Activated T-cell treated with anti-CD3 and anti-CD28 coated beads, Interleukin-2, amount 50 U/mL, for 48 hours (primary cell): ENCODE measurements around the gene SPATA6L.

Experiments used
- DNase-seq, 2 experiments: peaks; one replicate each; pipeline ENCODE4 v3.0.0-alpha.2; 2020

The SPATA6L gene, protein sequence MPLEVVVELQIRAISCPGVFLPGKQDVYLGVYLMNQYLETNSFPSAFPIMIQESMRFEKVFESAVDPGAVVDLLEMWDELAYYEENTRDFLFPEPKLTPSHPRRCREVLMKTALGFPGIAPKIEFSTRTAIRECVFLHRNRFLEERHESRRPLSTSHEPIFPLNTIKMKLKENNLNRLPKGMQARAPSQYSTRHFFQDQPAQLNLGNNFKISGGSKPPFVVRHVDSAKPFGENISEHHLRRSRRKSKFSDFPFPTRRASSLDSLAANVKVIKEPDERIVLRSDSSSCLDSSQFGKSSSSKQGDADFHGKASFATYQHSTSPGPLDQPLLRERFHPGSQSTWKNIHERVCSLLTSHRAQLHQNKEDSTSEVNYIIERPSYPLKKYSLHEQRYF

DNA sequence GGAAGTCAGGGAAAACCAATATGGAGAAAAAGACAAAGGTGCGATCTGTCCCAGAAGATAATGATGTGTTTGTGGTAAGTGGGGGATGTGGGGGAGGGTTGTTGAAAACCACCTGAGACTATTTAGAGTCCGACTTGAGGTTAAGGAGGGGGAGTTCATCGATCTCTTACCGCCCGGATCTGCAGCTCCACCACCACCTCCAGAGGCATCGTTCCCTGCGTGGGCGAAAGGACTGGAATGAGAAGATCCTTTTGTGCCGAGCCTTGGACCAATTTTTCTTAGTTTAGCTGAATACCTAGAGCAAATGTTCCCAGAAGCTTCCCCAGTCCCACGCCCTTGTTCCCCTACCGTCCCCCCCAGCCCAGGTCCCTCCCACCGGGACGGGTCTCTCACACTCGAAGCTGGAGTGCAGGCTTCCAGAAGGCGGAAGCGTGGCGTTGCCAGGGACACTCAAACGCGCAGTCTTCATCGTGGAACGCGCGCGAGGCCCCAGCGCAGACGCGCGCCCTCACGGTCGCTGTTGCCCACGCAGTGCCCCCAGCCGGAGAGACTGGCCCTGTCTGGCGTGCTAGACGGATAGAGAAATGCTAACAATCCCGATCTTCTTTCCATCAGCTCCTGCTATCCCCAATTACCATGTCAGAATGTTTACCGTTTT is at the start of gene SPATA6L:
SPATA6L (minus strand) TSS at position 439 of the 658 bp plus-strand sequence; CDS start at position 209, 230 bp downstream.
- peak; percentile 51 to 57 for DNase-seq

GRCh38 chr9:4714266-4715016 is 48.2 kb upstream of the SPATA6L start:
- no peak for DNase-seq

DNA sequence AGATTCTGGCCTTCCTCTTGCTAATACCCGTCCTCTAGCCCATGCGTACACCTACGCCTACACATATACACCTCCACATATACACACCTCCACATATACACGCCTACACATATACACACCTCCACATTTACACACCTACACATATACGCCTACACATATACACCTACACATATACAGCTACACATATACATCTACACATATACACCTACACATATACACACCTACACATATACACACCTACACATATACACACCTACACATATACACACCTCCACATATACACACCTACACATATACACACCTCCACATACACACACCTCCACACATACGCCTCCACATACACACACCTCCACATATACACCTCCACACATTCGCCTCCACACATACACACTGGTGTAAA is 47.6 kb upstream of the SPATA6L start:
- DNase-seq: no peak

GRCh38 chr9:4709380-4709779 is 43.1 kb upstream of the SPATA6L start:
- DNase-seq: no peak

DNA sequence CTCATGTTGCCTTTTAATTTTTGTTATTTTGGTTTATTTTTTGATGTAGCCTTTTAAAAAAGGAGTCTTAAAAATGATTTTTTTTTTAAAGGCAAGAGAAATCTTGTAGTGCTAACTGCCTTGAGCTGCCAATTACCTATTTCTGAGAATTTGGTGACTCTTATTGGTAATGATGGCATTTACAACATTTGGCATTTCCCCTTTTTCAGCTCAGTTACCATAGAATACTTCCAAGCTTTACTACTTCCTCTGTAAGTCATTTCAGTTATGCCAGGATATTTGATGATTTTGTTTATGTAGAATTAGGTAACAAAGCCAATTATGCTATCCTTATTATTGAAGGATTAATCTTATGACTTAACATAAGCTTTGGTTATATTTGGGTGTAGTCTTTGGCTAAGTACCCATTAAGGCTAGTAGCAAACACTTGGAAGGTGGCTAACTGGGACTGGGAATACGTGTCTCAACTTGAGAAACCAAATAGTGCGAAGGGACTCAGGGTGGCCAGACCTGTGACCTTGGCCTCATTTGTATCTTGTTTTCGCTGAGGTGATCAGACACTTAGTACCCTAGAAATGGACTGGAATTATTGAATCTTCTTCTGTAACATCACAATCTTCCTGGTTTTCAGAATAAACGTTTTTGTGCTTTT is 40.8 kb upstream of the SPATA6L start:
- DNase-seq: no peak

DNA sequence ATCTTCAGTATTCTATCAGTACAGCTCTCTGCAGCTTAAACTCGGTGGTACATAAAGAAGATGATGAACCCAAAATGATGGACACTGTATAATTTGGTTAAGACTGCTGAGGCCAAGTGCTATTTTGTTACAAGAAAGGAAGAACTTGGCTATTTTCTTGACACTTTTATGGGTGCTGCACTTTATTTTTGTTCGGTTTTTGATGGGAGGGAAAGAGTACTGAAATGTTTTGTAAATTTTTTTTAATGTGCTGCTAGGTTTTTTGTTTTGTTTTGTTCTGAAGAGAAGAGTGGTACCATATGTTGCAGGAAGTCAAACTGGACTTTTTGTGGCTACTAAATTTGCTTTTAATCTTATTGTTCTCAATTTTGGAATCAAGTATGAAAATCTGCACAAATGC is 39.7 kb upstream of the SPATA6L start:
- DNase-seq: no peak

DNA sequence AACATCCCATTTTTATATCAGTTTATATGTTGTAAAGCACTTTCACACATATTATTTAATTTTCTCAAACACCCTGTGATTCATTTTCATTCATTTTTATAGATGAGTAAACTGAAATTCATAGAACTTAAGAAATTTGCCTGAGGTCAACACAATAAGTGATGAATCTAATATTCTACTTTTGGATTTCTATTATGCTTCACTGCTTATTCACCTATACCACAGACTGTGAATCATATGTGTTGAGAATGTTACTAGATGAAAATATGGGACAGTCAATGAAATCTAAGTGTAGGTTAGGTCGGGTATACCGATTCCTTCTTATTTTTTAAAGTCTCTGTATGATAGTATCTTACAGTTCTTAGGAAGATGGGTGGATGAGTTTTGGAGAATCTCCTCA is 37.8 kb upstream of the SPATA6L start:
- no peak for DNase-seq

DNA sequence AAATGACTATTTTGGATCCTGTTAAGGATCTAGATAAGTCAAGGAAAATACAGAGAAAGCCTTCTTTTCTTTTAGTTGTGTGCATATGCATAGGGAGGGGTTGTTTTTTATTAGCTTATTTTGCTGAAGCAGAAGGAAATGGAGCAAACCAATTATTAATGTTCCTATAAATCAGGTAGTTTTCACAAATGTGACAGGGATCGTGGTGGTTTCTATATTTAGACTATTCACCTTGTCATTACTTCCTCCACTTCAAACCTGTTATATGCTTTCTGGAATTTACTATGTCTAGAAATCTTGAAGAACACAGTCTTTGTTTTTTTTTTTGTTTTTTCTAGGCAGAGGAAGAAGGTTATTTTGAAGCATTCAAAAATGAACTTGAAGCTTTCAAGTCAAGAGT is 35.2 kb upstream of the SPATA6L start:
- no peak for DNase-seq

DNA sequence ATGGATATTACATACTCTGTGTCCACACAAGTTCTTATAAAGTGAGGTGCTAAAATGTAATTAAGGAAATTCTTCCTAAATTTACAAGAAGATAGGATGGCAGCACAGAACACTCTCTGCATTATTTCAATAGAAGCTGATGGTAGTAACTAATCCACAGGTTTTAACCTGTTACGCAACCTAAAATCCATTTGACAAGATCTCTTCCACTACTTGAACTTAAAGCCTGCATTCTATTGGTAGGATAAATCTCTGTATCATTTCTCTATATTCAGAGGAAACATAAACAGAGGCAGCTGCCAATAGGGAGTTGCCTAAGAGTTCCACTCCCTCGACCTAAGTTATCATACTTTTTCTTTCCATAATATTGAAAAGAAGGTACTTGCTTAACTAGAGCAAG is 34.7 kb upstream of the SPATA6L start:
- no peak for DNase-seq

GRCh38 chr9:4700091-4700490 is 33.8 kb upstream of the SPATA6L start:
- DNase-seq: no peak

GRCh38 chr9:4691795-4692194 is 25.5 kb upstream of the SPATA6L start:
- no peak for DNase-seq

DNA sequence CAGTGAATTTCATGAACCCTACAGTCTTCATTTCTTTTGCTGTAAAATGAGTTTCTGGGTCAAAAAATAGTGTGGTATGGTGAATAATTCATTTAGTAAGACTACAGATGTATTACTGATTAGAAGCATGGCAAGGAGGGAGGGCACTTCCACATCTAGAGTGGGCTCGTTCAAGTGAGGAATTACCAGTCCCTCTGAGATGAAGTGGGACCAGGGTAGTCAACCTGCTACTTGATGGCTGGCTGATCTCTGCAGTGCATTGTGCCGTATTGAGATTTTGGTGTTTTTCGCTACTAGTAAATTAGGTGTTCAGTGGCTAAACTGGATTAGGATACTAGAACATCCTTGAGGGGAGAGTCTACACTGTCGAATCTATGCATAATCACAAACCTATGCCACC is 23.9 kb upstream of the SPATA6L start:
- DNase-seq: no peak

- peak; percentile 33 to 39 for DNase-seq
Observed at GRCh38 chr9:4689687-4690104, 23.4 kb upstream of the SPATA6L start.

DNA sequence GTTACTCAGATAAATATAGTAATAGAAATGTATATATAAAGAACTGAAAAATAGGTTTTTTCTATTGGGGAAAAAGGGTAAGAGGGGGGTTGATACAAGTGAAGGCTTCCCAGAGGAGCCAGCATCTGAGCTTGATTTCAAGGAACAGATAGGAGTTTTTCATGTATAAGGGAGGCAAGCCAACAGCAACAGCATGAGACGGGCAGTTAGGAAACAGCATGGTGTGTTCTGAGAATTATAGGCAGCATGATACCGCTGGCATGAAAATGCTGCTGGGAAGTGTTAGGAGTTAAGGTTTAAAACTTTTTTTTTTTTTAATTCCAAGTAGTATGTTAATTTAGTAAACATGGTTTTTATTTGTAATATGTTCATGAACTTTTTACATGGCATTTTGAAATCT is 22.7 kb upstream of the SPATA6L start:
- no peak for DNase-seq

DNA sequence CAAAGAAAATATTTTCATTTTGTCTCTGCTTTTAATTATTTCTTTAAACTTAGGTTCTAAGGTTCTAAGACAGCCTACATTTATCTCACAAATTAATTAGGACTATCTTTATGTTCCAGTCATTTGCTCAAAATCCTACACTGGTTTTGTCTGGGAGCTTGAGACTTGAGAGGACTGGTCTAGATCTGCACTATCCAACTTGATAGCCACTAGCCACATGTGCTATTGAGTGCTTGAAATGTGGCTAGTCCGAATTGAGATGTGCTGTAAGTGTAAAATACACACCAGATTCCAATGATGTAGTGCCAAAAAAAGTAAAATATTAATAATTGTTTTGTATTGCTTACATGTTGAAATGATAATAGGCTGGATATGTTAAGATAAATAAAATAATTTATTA is 20.3 kb upstream of the SPATA6L start:
- DNase-seq: no peak

GRCh38 chr9:4686112-4686511 is 19.8 kb upstream of the SPATA6L start:
- no peak for DNase-seq

DNA sequence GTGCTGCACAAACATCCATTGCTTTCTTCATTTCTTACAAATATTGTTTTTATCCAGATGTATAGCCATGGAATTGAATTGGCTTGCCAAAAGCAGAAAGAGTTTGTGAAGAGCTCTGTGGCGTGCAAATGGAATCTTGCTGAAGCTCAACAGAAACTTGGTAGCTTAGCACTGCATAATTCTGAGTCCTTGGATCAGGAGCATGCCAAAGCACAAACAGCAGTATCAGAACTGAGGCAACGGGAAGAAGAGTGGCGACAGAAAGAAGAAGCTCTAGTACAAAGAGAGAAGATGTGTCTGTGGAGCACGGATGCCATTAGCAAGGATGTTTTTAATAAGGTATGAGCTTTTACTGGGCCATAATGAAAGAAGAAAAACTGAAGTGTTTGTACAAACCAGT is 18.5 kb upstream of the SPATA6L start:
- DNase-seq: no peak

- no peak for DNase-seq
Observed at GRCh38 chr9:4680750-4681149, 14.5 kb upstream of the SPATA6L start.

DNA sequence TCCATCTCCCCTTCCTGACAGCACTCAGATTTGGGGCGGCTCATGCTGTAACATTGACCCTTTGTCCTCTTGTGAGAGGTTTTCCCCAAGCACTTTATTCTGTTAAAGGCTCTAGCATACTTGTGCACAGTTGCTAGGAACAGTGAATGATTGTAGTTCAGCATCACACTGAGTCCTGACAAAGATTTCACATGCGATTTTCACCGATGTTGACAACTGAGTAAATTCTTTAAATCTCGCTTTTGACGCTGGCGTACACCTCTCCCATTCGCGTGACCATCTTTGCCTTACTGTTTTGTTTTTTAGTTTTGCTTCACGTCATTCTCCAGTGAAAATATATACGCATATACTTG is 13.9 kb upstream of the SPATA6L start:
- DNase-seq: no peak

- DNase-seq: peak; percentile 99
Observed at GRCh38 chr9:4679268-4680172, 13.2 kb upstream of the SPATA6L start, which contains the start of gene CDC37L1. TSS of gene CDC37L1 (plus strand) at chr9:4679569. CDS start at chr9:4679768, 199 bp downstream.

- no peak for DNase-seq
Observed at GRCh38 chr9:4678679-4679267, 12.5 kb upstream of the SPATA6L start.

DNA sequence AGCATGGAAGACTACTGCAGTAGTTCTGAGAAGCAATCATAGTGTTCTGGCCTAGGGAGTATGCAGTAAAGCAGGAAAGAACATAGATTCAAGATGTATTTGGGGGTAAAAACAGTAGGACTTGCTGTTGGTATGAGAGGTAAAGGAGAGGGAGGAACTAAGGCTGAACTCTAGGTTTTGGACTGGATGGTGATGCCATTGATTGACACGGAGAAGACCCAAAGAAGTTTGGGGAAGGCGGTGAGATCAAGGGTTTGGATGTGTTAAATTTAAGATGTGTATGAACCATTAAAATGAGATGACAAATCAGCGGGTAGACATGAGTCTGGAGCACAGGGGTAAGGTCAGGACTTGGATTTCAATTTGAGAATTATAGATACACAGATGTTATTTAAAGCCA is 11.1 kb upstream of the SPATA6L start:
- DNase-seq: no peak
